K562 (cell line): ENCODE measurements around the gene FOSL2. TPM values are rescaled to one million over a fixed set of nuclear protein-coding genes. Genes with fewer than 3 reads are reported as not detected.

ENCODE experiments used
- ATAC-seq: fragments of 200-7000 bp; cut with Tn5 transposase; 3 replicates; pipeline ENCODE4 v1.9.1; 2020; ENCODE audit warnings: moderate library complexity
- BruUV-seq: library from RNA; stranded (reverse); fragments of 400-500 nt; replicated peaks from 2 replicates; lab custom pipeline; 2021; lab: Mats Ljungman, UMichigan
- CTCF ChIA-PET: fragments of 300-600 bp; formaldehyde crosslinking; extraction: SDS; loops from one replicate; lab custom pipeline; 2021; ENCODE audit warnings: low intra/inter-chr PET ratio; lab: Yijun Ruan, JAX
- POLR2A ChIA-PET: fragments of 300-600, 350-650 bp; sonication (Branson Sonifier 250); formaldehyde crosslinking; extraction: SDS; loops from one replicate; lab custom pipeline; 2021; ENCODE audit warnings: antibody characterized with exemption, inconsistent platforms; lab: Yijun Ruan, JAX
- DNase-seq, 4 experiments: peaks; one replicate each; pipeline versions ENCODE4 v3.0.0 to v3.0.0-alpha.2; 2011 to 2018; ENCODE audit warnings: low spot score in 3 of 4, mixed read lengths in 3 of 4; ENCODE audit errors: extremely low read depth in 1 of 4
- FAIRE-seq: peaks from 2 replicates; lab custom pipeline; 2011; peaks lifted over from hg19 to GRCh38; lab: Jason Lieb, UNC
- H2AFZ ChIP-seq: 2 replicates; pipeline ENCODE4 v1.6.0; 2011; ENCODE audit warnings: low read depth, low read length, control low read depth, inconsistent platforms
- H3K27ac ChIP-seq: fragments of 200-600 bp; 3 replicates; pipeline ENCODE4 v1.8.0; 2011; ENCODE audit warnings: low read depth, mild to moderate bottlenecking, control low read depth, inconsistent platforms, low read length, moderate library complexity, mixed read lengths; ENCODE audit errors: extremely low read depth
- H3K27me3 ChIP-seq, 2 experiments: fragments of 300-600 bp in 1 of 2; 2 replicates in 1 of 2; 3 replicates in 1 of 2; pipeline versions ENCODE4 v1.6.0 to v1.8.0; 2011; ENCODE audit warnings: inconsistent platforms in 2 of 2, low read length in 2 of 2, mild to moderate bottlenecking in 1 of 2, mixed read lengths in 1 of 2, moderate library complexity in 1 of 2; ENCODE audit not compliant: control insufficient read depth in 2 of 2, insufficient read depth in 2 of 2
- H3K36me3 ChIP-seq: fragments of 300-600 bp; 3 replicates; pipeline ENCODE4 v1.8.0; 2011; ENCODE audit warnings: mild to moderate bottlenecking, low read length, inconsistent platforms; ENCODE audit not compliant: control insufficient read depth, insufficient read depth
- H3K4me1 ChIP-seq, 2 experiments: fragments of 200-600 bp in 1 of 2; replicated peaks in 1 of 2; 2 replicates in 1 of 2; 3 replicates in 1 of 2; pipeline versions ENCODE4 v1.5.1 to v1.8.0; 2011; ENCODE audit warnings: inconsistent platforms in 2 of 2, low read length in 2 of 2, mild to moderate bottlenecking in 1 of 2, mixed read lengths in 1 of 2, moderate library complexity in 1 of 2; ENCODE audit not compliant: control insufficient read depth in 2 of 2, insufficient read depth in 2 of 2
- H3K4me2 ChIP-seq: 2 replicates; pipeline ENCODE4 v1.6.1; 2011; ENCODE audit warnings: low read length, control low read depth, inconsistent platforms, mixed read lengths; ENCODE audit not compliant: insufficient read depth
- H3K4me3 ChIP-seq: fragments of 200-600 bp; sonication (generic), shearing (Covaris generic); 2 replicates; pipeline ENCODE4 v1.5.1; 2016; ENCODE audit warnings: control low read depth, inconsistent platforms
- H3K79me2 ChIP-seq: fragments of 200-600 bp; 3 replicates; pipeline ENCODE4 v1.8.0; 2011; ENCODE audit warnings: low read length, inconsistent platforms; ENCODE audit not compliant: control insufficient read depth, insufficient read depth
- H3K9ac ChIP-seq, 2 experiments: 2 replicates each; pipeline versions ENCODE4 v1.6.0 to v1.6.1; 2011; ENCODE audit warnings: low read depth in 2 of 2, low read length in 2 of 2, control low read depth in 1 of 2, inconsistent platforms in 1 of 2, mild to moderate bottlenecking in 1 of 2, mixed read lengths in 1 of 2; ENCODE audit not compliant: insufficient read depth in 1 of 2
- H3K9me1 ChIP-seq: one replicate; pipeline ENCODE4 v1.6.0; 2011; ENCODE audit warnings: inconsistent platforms, mild to moderate bottlenecking, low read length, moderate library complexity; ENCODE audit not compliant: control insufficient read depth, insufficient read depth
- H3K9me3 ChIP-seq: replicated peaks from 2 replicates; pipeline ENCODE4 v1.5.1; 2011; ENCODE audit warnings: low read depth, low read length, inconsistent platforms; ENCODE audit not compliant: control insufficient read depth, insufficient read depth
- H4K20me1 ChIP-seq: replicated peaks from 2 replicates; pipeline ENCODE4 v1.6.1; 2011; ENCODE audit warnings: low read length, inconsistent platforms, mixed read lengths; ENCODE audit not compliant: control insufficient read depth, insufficient read depth
- NRF1 ChIP-seq, 2 experiments: fragments of 450-650 bp; IDR thresholded peaks in 1 of 2; conservative IDR thresholded peaks in 1 of 2; 2 replicates each; pipeline ENCODE4 v1.6.1; 2014; ENCODE audit warnings: mild to moderate bottlenecking in 2 of 2
- WGBS: fragments of 100-300 bp; shearing (Covaris generic); methylation state at CpG from one replicate; pipeline ENCODE4 v1.1.6; 2016; ENCODE audit warnings: low coverage, mixed read lengths; ENCODE audit not compliant: insufficient coverage; ENCODE audit errors: missing lambda C conversion rate; 5-methylcytosine and 5-hydroxymethylcytosine counted together
- in situ Hi-C: fragments of 300-500 bp; cut with MboI; formaldehyde crosslinking; loops from 4 replicates; pipeline ENCODE4 v1.15.0; 2018; ENCODE audit warnings: inconsistent platforms, mixed read lengths
- intact Hi-C: fragments of 100-400 bp; cut with micrococcal nuclease; formaldehyde crosslinking; loops from 2 replicates; pipeline ENCODE4 v1.14.2; 2022
- polyA plus RNA-seq, 8 experiments: library from polyadenylated mRNA; depleted of rRNA in 4 of 8; stranded (reverse) in 5 of 8; unstranded in 3 of 8; fragments of >200 nt; fragmentation: Nextera tagmentation in 2 of 8; fragmentation: Illumina TruSeq in 1 of 8; extraction: Ambion mirVana in 2 of 8; extraction: Trizol in 1 of 8; gene quantifications; 2 replicates each; pipeline versions ENCODE4 v1.2.1 to v1.2.3, GENCODE V29; 2011 to 2014; ENCODE audit warnings: inconsistent platforms in 1 of 8, missing spikeins in 1 of 8
- total RNA-seq, 7 experiments: library from RNA; depleted of rRNA in 6 of 7; stranded (reverse); fragments of >200 nt in 6 of 7; fragmentation: Illumina TruSeq in 2 of 7; extraction: Trizol in 2 of 7; gene quantifications; 2 replicates each; pipeline versions ENCODE4 v1.2.1 to v1.2.3, GENCODE V29; 2011 to 2021; ENCODE audit warnings: low replicate concordance in 1 of 7
- TF ChIP-seq, protein P1 (sequence below): sonication (generic); formaldehyde crosslinking; IDR thresholded peaks from 2 replicates; pipeline ENCODE4 v1.8.0; 2022; ENCODE audit warnings: mild to moderate bottlenecking, low read depth, missing genetic modification reagents

FOSL2 gene
- total and polyA plus RNA-seq, 9 of the 15 experiments (the other 6 are each of a cell fraction or from before 2014, with no cell fraction given) = 0.04 to 2.9 (median 0.80) TPM

DNA sequence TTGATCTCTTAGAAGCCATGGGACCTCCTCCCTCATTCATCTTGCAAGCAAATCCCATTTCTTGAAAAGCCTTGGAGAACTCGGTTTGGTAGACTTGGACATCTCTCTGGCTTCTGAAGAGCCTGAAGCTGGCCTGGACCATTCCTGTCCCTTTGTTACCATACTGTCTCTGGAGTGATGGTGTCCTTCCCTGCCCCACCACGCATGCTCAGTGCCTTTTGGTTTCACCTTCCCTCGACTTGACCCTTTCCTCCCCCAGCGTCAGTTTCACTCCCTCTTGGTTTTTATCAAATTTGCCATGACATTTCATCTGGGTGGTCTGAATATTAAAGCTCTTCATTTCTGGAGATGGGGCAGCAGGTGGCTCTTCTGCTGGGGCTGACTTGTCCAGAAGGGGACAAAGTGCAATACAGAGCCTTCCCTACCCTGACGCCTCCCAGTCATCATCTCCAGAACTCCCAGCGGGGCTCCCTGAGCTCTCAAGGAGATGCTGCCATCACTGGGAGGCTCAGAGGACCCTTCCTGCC, 20.0 kb downstream of the FOSL2 start:
- Histone ChIP-seq H3K9me1 (no peaks in the 10 kb centered on the region), H3K27ac (no peak overlapping the region), H3K4me3 (no peak overlapping the region), H3K4me1 (peaks cover 0 to 10% of the 10 kb centered on the region in 2 experiments; a peak in 1 of 5 replicates), H2AFZ (no peak overlapping the region), H4K20me1 (0 out of 2 replicates have a peak, but pooled peaks cover 5% of the 10 kb centered on the region), H3K4me2 (no peak overlapping the region), H3K36me3 (no peaks in the 10 kb centered on the region), H3K9ac (no peak overlapping the region), H3K9me3 (no peaks in the 10 kb centered on the region), H3K79me2 (no peaks in the 10 kb centered on the region), H3K27me3 (peaks cover 6 to 26% of the 10 kb centered on the region in 2 experiments; a peak in 3 of 5 replicates)
- WGBS = 15% methylated on average over 6 of the region's 6 CpGs
- peak; percentile 64 to 67 for TF ChIP-seq NRF1 (conservative IDR thresholded peaks at IDR 0.05 in 1 of 2, IDR thresholded peaks at IDR 0.05 in 1 of 2)
- TF ChIP-seq, protein P1, sequence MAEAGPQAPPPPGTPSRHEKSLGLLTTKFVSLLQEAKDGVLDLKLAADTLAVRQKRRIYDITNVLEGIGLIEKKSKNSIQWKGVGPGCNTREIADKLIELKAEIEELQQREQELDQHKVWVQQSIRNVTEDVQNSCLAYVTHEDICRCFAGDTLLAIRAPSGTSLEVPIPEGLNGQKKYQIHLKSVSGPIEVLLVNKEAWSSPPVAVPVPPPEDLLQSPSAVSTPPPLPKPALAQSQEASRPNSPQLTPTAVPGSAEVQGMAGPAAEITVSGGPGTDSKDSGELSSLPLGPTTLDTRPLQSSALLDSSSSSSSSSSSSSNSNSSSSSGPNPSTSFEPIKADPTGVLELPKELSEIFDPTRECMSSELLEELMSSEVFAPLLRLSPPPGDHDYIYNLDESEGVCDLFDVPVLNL = no peak
- CTCF ChIA-PET = interaction anchor here (0.6 kb wide), 1 partner anchor 279 kb away, joined by 4 read pairs; no protein-coding TSS in a partner anchor
- intact Hi-C loops (no loop called here), in situ Hi-C loops (no loop called here)
- BruUV-seq = no TSS peak
- no peak for FAIRE-seq
- no peak for DNase-seq
- POLR2A ChIA-PET = interaction anchor here (0.6 to 1.2 kb wide), 3 partner anchors 11 to 417 kb away, joined by 3 read pairs; no protein-coding TSS in a partner anchor
- no peak for ATAC-seq
